HG02938 (cell line): ENCODE measurements around the gene LFNG.
A peak's percentile ranks its signal among the peaks of the same experiment; 100 is the strongest.
"Not testable (repeated sequence)": the region's sequence is repeated elsewhere in the genome, so short reads cannot be mapped to it uniquely, and the experiment has no call there.

Source experiments
- ATAC-seq: cut with Tn5 transposase; IDR thresholded peaks from one replicate; pipeline ENCODE4 v1.9.1; 2021; ENCODE audit warnings: mild to moderate bottlenecking, moderate library complexity; ENCODE audit not compliant: unreplicated experiment

LFNG gene

GRCh38 chr7:2542916-2543871 is 23.6 kb downstream of the LFNG start:
- no peak for ATAC-seq

- ATAC-seq: no peak
Observed at GRCh38 chr7:2544541-2545188, 25.1 kb downstream of the LFNG start.

- no peak for ATAC-seq
Observed at GRCh38 chr7:2545746-2546425, 26.3 kb downstream of the LFNG start.

- no peak for ATAC-seq
Observed at GRCh38 chr7:2546776-2547586, 27.4 kb downstream of the LFNG start.

GRCh38 chr7:2551418-2551817 is 31.8 kb downstream of the LFNG start:
- ATAC-seq: no peak

GRCh38 chr7:2553108-2553507 is 33.5 kb downstream of the LFNG start:
- no peak for ATAC-seq

- ATAC-seq: no peak
Observed at GRCh38 chr7:2553831-2554581, 34.4 kb downstream of the LFNG start.

GRCh38 chr7:2554661-2555111 is 35.1 kb downstream of the LFNG start:
- ATAC-seq: no peak

- peak; percentile 76 for ATAC-seq
Observed at GRCh38 chr7:2555121-2556052, 35.8 kb downstream of the LFNG start, which contains the start of gene BRAT1. Gene BRAT1, minus strand, starts transcription at chr7:2555524. Its CDS starts 1,093 bp downstream, at chr7:2554431.

GRCh38 chr7:2558629-2559282 is 39.2 kb downstream of the LFNG start, which contains the start of gene IQCE:
Gene IQCE, plus strand, starts transcription at chr7:2558979. Its CDS starts 203 bp downstream, at chr7:2559182.
- no peak for ATAC-seq

GRCh38 chr7:2559283-2559950 is 39.8 kb downstream of the LFNG start:
- no peak for ATAC-seq

GRCh38 chr7:2563955-2564354 is 44.4 kb downstream of the LFNG start:
- not testable (repeated sequence) for ATAC-seq

- no peak for ATAC-seq
Observed at GRCh38 chr7:2564970-2565540, 45.5 kb downstream of the LFNG start.

- no peak for ATAC-seq
Observed at GRCh38 chr7:2566348-2566889, 46.8 kb downstream of the LFNG start.

- ATAC-seq: peak; percentile 89
Observed at GRCh38 chr7:2566890-2567678, 47.5 kb downstream of the LFNG start.

- ATAC-seq: no peak
Observed at GRCh38 chr7:2567679-2568278, 48.2 kb downstream of the LFNG start.
